ENCODE results near the gene LGALS3BP.
A peak's percentile ranks its signal among the peaks of the same experiment; 100 is the strongest.
"Not testable (repeated sequence)": the region's sequence is repeated elsewhere in the genome, so short reads cannot be mapped to it uniquely, and the experiment has no call there.

Gene LGALS3BP

GRCh38 chr17:78979780-78980623 lies at the start of gene LGALS3BP:
Gene LGALS3BP (minus strand): TSS chr17:78979923. CDS start chr17:78977191, 2,732 bp downstream.
- peak; percentile 36 for DNase-seq

GRCh38 chr17:79028496-79029326 lies 49.0 kb upstream of the LGALS3BP start:
- no peak for DNase-seq

DNA sequence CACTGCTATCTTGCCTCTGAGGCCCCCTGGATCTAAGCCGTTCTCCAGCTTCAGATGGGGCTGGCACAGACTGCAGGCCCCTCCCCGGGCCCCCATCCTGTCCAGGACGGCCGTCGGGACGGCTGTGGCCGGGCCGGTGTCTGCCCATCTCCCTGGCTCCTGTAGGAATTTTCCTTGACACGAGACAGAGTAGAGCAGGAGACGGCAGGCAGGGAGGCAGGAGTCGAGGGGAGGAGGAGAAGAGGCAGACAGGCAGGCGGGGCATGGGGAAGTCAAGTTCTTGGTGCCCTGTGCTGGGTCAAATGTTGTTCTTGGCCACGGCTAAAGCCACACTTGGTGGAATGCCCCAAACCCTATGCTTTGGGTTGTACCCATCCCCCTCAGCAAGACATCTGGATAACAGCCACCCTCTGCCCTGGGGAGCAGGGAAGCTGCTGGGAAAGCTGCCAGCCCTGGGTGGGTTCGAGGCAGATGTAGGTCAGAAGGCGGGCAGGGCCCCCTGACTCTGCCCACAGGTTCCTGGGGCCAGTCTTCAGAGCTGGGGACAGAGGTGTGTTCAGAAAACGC lies 48.3 kb upstream of the LGALS3BP start:
- DNase-seq: no peak

GRCh38 chr17:79027274-79027924 lies 47.7 kb upstream of the LGALS3BP start:
- no peak for DNase-seq

GRCh38 chr17:79026376-79027273 lies 46.9 kb upstream of the LGALS3BP start:
- DNase-seq: no peak

DNA sequence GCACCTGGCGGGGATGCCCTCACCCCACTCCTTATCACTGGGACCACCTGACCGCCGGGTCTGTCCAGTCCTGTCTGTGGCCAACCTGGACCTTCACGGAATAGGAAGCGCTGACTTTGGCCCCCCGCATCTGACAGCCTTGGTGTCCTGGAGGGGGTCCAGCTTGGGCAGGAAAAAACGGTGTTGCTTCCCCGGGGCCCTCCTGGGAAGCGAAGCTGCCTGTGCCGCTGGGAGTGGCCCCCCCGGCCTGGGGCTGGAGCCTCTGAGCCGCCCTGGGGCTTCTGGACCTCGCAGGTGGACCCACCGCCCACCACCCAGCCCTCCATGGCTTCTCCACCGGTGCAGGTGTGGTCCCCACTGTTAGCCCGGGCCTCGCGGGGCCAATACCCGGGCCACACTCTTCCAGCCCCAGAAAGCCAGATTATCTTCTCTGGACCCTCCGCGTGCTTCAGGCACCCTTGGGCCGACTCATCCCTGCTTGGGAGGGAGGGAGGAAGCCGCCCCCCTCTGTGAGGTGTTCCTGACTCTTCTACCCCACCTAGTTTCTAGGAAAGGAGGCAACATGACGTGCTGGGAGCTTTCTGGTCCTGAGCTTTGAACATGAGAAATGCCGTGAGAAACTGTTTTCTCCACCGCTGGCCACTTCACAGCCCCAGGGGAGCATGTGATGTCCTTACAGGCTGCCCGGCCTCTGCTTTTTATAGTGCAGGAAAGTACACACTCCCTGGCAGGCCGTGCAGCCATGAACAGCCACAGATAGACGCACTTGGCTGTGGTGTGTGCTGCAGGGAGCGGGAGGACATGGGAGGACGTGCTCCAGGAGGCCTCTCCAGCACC lies 45.4 kb upstream of the LGALS3BP start:
- no peak for DNase-seq

GRCh38 chr17:79023886-79024771 lies 44.4 kb upstream of the LGALS3BP start, which contains the start of gene C1QTNF1:
Gene C1QTNF1 (plus strand): TSS chr17:79024169. CDS start chr17:79043969, 19,800 bp downstream.
- peak; percentile 29 for DNase-seq

DNA sequence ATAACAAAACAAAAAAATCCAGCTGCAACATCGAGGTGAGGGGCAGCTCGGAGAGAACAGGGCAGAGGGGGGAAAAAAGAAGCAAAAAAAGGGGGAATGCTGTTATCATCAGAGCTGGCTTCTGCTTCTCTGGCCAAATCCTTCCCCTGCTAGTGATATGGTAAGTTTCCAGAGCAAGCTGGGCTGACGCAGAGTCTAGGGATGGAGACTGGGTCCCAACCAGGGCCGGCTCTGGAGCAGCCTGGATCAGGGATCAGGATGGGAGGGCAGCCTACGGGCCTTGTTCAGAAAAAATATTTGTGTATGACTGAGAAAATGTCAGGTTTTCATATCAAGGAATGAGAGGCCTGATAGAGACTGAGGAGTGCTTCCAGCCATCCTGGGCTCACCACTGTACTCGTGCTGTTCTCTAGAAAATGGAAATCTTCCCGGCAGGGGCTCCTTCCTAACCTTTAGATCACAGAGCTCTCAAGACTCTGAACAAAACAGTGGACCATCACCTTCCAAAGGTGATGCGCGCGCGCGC lies 43.5 kb upstream of the LGALS3BP start:
- no peak for DNase-seq

DNA sequence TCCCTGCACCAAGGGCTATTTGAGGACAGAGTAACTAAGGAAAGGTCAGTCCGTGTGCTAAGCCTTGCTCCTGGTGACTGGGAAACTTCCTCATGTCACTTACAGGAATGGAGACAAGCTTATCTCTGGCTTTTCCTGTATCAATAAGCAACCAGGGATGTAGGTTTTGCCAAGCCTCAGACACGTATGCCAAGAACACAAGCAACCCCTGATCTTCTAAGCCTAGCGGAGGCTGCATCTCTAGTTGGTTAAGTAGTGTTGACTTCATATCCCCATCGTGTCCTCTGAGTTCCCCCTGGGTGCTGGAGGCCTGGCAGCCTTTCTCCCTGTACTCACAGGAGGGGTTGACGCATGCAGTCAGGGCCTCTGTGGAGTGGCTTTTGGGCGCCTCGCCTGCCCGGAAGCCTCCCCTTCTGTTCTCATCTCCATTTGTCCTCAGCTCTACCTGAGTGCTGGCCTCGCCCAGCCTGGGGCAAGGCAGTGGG lies 42.8 kb upstream of the LGALS3BP start:
- DNase-seq: no peak

GRCh38 chr17:79021929-79022328 lies 42.2 kb upstream of the LGALS3BP start:
- not testable (repeated sequence) for DNase-seq

GRCh38 chr17:79020631-79021301 lies 41.0 kb upstream of the LGALS3BP start:
- no peak for DNase-seq

DNA sequence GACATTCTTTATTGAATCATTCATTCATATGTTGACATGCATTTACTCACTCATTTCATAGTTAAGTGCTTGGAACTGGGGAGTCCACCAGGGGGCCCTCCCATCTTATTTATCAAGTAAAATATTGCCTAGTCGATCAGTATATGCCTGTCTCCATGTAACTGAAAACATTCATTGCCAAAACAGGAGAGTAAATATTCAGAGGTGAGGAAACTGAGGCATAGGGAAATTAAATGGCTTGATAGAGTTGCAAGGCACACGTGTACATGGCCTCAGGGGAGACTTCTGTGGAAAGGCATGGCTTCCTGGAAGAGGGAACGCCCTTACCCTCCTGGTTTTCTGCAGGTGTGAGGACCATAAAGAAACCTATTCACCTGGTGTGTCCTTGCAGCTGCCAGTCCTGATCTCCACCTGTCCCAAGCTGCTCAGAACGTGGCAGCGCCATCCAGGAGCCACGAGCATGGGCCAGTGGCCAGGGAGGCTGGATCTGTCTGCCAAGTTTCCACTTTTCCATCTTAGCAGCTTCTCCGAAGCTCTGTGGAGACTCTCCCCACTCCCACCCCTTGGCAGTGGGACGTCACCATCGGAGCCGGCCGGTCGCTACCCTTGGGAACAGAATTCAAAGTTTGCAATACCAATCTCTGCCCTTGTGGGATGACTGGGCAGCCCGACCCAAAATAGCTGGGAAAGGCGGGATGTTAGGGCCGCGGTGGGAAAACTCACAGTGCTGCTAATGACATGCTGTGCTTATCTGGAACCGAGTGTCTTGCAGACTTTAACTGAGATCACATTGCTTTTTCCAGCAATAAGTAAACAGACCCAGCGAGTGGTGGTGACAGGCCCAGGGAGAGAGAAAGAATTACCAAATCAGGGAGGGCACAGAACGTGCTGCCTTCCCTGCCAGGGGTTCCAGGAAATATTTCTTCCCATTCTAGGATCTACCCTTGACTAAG lies 40.2 kb upstream of the LGALS3BP start:
- DNase-seq: peak; percentile 61

GRCh38 chr17:79019261-79019631 lies 39.5 kb upstream of the LGALS3BP start:
- DNase-seq: no peak

GRCh38 chr17:79018370-79018695 lies 38.6 kb upstream of the LGALS3BP start:
- no peak for DNase-seq

DNA sequence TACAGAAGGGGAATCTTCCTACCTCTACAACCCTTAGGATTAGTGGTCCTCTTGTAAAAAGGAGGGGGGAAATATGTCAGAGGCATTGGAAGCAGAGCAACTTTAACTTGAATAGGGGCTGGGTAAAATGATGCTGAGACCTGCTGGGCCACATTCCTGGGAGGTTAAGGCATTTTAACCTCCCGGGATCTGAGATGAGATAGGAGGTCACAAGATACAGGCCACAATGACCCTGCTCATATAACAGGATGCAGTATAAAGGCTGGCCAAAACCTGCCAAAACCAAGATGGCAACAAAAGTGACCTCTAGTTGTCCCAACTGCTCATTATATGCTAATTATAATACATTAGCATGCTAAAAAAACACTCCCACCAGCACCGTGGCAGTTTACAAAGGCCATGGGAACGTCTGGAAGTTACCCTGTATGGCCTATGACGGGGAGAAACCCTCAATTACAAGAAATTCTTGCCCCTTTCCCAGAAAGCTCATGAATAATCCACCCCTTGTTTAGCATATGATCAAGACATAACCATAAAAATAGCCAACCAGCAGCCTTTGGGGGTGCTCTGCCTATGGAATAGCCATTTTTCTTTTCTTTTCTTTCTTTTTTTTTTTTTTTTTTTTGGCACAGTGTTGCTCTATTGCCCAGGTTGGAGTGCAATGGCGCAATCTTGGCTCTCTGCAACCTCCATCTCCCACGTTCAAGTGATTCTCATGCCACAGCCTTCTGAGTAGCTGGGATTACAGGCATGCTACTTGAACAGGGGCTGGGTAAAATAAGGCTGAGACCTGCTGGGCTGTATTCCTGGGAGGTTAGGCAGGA lies 38.0 kb upstream of the LGALS3BP start:
- no peak for DNase-seq

DNA sequence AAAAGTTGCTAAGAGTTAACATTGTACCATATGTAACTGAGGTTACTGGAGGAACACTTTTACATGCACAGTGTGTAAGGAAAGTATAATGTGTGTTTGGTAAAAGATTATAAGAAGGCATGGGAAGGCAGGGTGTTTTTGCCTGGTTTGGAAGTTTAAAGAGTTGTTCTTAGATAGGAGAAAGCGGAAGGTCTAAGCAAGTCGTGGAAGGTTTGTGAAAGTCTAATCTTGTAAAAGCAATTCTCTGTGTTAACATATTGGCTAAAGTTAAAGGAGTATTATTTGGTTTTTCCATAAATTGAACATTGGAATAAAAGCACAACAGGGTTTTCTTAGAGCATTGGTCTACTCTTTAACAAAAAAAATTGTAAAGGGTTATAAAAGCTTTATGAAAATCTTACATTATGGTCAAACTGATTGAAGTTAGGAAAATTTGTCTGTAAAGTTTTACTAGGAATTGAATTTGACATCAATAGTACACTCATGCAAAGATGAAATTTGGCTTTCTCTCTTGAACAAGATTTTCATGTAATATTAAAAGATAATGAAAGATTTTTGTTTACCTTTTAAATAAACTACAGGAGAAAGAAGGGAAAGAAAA lies 34.5 kb upstream of the LGALS3BP start:
- DNase-seq: no peak
